ENCODE data around the gene TEX52. TPM values are rescaled to one million over a fixed set of nuclear protein-coding genes. Genes with fewer than 3 reads are reported as not detected.

The TEX52 gene
- total and polyA plus RNA-seq, 2 of the 8 experiments (the other 6 are each of a cell fraction or from before 2014, with no cell fraction given), result not detected

Other genes starting within 250 kb of the TEX52 start
- gene FKBP4, start 62.1 kb downstream of the TEX52 start, total RNA-seq (2021; fragmentation: NEBNext Ultra II Directional; extraction: Animal tissue kit (Norgen Biotek cat#: 25700)), result 227 and 243 TPM in 2 replicates
- gene FKBP4, start 62.1 kb downstream of the TEX52 start, polyA plus RNA-seq (2011; rRNA removed), result 72.6 and 82.0 TPM in 2 replicates
- 22.9 and 23.0 TPM in 2 replicates for gene ITFG2, start 44.4 kb downstream of the TEX52 start, total RNA-seq (2021; fragmentation: NEBNext Ultra II Directional; extraction: Animal tissue kit (Norgen Biotek cat#: 25700))
- 15.0 and 20.8 TPM in 2 replicates for gene ITFG2, start 44.4 kb downstream of the TEX52 start, polyA plus RNA-seq (2011; rRNA removed)
- gene NRIP2, start 22.0 kb downstream of the TEX52 start, total RNA-seq (2021; fragmentation: NEBNext Ultra II Directional; extraction: Animal tissue kit (Norgen Biotek cat#: 25700)), result not detected in 2 replicates
- 0.03 and 0.06 TPM in 2 replicates for gene NRIP2, start 22.0 kb downstream of the TEX52 start, polyA plus RNA-seq (2011; rRNA removed)
- 118 and 121 TPM in 2 replicates for gene FOXM1, start 20.1 kb upstream of the TEX52 start, total RNA-seq (2021; fragmentation: NEBNext Ultra II Directional; extraction: Animal tissue kit (Norgen Biotek cat#: 25700))
- gene FOXM1, start 20.1 kb upstream of the TEX52 start, polyA plus RNA-seq (2011; rRNA removed), result 58.1 and 83.5 TPM in 2 replicates
- gene RHNO1, start 20.2 kb upstream of the TEX52 start, total RNA-seq (2021; fragmentation: NEBNext Ultra II Directional; extraction: Animal tissue kit (Norgen Biotek cat#: 25700)), result 41.9 and 55.8 TPM in 2 replicates
- gene RHNO1, start 20.2 kb upstream of the TEX52 start, polyA plus RNA-seq (2011; rRNA removed), result 45.5 and 56.9 TPM in 2 replicates
- gene TULP3, start 33.9 kb upstream of the TEX52 start, total RNA-seq (2021; fragmentation: NEBNext Ultra II Directional; extraction: Animal tissue kit (Norgen Biotek cat#: 25700)), result 18.4 and 21.7 TPM in 2 replicates
- gene TULP3, start 33.9 kb upstream of the TEX52 start, polyA plus RNA-seq (2011; rRNA removed), result 19.3 and 21.2 TPM in 2 replicates
- gene TEAD4, start 102.4 kb upstream of the TEX52 start, total RNA-seq (2021; fragmentation: NEBNext Ultra II Directional; extraction: Animal tissue kit (Norgen Biotek cat#: 25700)), result 116 TPM in 2 replicates
- gene TEAD4, start 102.4 kb upstream of the TEX52 start, polyA plus RNA-seq (2011; rRNA removed), result 56.7 and 90.1 TPM in 2 replicates
- gene TSPAN9, start 220.3 kb upstream of the TEX52 start, total RNA-seq (2021; fragmentation: NEBNext Ultra II Directional; extraction: Animal tissue kit (Norgen Biotek cat#: 25700)), result 26.1 and 29.1 TPM in 2 replicates
- 11.5 and 20.7 TPM in 2 replicates for gene TSPAN9, start 220.3 kb upstream of the TEX52 start, polyA plus RNA-seq (2011; rRNA removed)